Measurements from ENCODE around the gene GAN.
"Not testable (repeated sequence)": the region's sequence is repeated elsewhere in the genome, so short reads cannot be mapped to it uniquely, and the experiment has no call there.

The GAN gene

DNA sequence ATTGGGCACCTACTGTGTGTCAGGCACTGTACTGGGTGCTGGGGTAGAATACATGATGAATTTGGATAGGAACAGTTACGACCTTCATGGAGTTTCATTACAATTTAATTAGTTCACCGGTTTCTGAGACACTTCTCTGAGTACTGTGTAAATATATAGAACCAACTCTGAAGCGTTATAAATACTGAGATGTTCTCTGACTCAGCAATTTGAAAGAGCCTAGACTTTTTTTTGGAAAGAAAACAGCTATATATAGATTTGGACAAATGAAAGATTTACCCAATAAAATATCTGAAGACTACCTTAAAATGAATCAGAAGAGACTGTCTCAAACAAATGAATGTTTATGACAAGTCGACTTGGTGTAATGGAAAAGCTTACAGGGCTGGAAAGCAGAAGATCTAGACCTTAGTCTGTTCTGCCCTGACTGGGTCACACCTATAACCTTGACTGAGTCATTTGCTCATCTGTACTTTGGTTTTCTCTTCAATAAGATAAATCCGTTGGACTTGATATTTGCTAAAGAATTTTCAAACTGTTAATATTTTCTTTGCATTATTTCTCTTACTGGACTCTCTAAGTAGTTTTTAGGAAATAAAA is 4.6 kb upstream of the GAN start:
- no peak for DNase-seq (ENCODE audit: low spot score)

DNA sequence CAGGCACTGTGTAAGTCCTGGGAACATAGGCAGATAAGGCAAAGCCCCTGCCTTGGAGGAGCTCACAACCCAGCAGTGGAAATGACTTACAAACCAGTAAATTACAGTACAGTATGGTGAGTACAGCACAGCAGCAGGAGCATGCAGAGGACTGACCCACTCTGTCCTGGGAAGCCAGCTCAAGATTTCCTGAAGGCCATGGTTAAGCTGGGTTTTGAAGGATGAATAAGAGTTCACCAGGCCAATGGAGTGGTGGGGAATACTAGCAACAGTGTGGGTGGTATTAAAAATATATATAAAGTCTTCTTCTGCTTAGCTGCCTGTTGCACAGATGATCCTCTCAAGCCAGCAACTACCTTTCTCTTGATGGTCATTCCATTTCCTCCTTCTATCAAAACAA is 3.0 kb upstream of the GAN start:
- DNase-seq (ENCODE audit: low spot score): no peak

DNA sequence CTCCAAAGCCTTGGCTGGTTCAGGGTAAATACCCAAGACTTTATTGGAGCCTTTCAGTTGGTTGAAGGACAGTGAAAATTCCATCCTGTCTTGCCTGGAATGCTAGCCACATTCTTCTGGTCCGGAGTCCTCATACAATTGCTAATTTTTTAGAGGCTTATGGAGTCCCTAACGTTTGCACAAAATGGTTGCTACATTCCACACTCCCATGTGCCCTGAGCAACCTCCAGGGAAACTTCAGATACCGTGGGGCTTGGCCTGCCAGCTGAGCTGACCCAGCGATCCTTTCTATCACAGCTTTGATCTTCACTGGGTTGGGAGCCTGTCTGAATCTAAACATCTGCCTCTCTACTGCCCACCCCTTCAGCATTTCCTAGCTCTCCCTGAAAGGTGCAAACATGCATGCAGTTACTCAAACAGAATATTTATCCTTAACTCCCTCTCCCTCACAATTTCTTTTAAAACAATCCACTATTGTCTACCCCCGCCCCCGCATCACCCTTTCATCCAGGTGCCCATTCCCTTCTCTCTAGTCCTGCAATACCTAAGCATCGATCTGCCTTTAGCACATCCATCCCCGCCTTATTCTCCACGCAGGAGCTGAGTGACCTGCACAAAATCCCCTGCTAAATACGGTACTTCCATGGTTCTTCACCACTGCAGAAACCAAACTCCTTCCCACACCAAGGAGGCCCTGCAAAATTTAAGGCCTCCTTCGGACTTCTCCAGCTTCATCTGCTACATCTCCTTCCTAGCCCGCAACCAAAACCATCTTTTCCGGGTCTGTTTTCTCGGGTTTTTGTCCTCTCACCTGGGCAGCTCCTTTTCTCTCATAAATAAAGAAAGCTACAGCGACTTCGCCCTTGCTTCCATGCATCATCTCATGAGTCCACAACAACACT is 810 bp upstream of the GAN start:
- DNase-seq (ENCODE audit: low spot score): no peak

DNA sequence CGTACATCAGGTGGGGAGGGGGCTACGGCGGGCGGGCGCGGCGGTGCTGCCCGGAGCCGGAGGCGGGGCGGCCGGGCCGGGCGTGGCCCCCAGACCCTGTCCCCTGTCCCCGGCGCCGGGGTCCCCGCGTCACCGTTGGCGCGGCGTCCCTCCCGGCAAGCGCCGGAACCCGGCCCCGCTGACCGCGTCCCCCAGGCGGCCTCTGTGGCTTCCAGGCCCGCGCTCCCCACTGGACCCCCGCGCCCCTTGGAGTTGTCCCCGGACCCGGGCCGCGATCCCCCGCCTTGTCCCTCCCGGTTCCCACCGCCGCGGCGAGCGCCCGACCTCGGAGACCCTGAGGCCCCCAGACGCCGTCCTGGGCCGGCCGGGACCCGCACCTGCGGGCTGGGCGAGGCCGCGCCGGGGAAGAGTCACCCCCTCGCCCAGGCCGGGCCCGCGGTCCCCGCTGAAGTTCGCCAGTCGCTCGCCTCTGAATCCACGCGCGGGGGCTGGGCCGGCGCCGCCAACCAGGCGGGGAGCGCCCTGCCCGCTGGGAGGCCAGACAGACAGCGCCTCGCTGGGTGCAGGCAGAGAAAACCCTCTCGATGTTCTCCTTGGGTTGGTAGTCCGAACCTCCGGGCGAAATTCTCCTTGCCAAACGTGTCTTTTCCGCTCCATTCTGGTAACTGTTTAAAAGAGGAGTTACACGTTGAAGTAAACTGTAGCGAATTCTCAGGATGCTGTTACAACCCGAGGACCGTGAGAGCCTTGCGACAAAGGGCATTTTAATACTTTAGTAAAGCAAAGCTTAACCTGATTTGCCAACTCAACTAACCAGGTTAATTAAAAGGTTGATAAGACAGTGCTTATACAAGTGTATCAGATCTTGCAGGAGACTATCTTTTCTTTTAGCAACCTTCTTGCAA is 761 bp downstream of the GAN start:
- DNase-seq (ENCODE audit: low spot score): peak; percentile 33

DNA sequence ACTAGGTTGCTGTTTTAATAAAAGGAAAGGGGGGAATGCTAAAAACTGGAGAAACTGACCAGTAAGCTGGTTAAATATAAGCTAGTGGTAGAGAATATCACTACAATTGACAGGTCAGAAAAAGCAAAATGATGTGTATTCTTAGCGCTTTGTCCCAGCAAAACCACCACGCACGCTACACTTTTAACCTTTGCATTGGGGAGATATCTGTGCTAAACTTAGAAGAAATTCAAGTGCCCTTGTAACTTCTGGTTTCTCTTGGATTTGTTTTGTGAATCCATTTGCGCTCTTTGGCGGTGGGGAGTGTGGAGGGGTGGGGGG is 1.4 kb downstream of the GAN start:
- DNase-seq (ENCODE audit: low spot score): no peak

DNA sequence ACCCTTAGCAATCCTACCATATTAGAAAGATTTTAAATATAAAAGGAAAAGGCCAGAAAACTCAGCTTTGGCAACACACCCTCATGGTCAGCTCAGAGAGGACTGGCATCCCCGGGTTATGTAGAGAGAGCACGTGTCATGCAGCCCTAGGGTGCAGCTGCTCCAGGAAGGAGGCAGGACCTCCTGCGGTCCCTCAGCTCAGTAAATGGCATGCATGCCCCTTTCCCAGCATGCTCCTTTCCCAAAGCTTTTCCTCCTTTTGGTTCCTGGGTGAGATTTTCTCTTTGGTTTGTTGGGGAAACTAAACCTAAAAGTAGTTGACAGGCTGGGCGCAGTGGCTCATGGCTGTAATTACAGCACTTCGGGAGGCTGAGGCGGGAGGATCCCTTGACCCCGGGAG is 3.9 kb downstream of the GAN start:
- no peak for DNase-seq (ENCODE audit: low spot score)

DNA sequence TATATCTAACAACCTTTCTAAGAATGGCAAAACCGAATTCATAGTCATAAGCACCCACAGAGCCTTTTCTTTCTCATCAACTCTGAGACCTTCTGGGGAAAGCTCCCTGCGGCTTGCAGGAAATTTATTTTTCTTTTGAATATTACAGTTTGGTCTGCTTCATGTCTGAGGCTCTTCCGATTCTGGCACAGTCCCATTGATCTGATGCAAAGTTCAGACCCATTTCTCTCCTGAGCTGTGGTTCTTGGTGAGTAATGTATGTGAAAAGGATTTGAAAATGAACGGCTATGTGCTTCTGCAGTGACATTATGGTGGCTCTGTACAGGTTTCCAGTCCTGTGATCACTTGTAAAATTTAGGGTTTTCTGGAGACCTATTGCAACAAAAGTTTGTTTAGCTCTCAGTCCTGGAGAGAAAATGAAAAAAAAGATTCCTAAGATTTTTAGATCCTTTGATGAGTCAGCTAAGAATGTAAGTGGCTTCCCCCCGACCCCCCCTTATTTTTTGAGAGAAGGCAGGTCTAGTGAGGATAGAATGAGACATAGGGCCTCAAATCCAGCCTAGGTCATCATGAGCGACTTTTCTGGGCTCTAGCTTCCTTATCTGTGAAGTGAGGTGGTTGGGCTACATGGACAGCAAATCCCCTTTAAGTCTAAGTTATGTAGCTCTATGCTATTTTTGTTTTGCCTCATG is 4.6 kb downstream of the GAN start:
- no peak for DNase-seq (ENCODE audit: low spot score)

DNA sequence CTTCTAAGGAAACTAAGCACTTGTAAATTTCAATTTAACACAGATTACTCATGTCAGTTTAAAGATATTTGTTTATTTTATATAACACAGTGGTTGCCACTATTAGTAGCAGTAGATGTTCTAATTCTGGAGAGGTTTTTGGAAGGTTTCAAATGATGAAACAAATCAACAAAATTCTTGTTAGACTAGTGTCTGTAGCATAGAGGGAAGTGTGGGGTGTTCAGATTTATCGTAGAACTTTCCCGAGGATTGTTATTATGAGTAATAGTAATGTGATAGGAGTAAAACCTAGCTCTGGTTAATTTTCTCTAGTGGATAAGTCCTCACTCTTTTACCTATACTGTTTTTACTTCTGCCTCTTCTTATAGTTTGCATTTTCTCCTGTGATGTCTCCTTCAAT is 6.3 kb downstream of the GAN start:
- DNase-seq (ENCODE audit: low spot score): no peak

DNA sequence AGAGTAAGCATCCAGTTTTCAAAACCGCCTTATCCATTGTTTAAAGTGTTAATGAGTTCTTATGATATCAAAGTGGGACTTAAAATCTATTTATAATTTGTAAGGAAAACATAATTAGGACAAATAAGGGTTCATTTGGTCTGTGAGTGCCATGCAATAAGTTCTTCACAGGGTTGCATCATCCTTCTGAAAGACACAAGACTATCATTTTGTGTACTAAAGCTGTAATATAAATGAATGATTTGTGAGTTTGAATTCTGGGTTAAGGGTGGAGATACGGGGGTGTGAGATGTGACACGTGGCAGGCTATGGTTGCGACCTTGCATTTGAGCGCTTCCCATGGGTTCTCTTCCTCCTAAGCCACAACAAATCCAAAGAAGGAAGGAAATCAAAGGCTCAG is 6.8 kb downstream of the GAN start:
- no peak for DNase-seq (ENCODE audit: low spot score)

DNA sequence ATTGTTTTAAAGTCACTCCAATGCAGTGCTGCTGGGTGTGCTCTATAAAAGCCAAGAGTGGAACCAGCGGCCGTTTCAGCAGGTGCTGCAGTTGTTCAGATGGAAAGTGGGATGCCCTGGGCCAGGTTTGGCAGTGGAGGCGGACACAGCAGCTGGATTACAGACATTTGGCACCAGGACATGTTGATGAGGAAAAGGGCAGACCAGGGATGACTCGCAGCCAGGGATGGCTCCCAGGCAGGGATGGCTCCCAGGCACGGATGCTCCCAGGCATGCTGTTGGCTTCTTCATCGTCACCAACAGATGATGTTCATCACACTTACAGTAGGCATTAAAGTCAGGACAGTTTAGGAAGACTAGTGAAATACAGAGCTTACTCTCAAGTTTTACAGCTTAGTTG is 10.0 kb downstream of the GAN start:
- no peak for DNase-seq (ENCODE audit: low spot score)

DNA sequence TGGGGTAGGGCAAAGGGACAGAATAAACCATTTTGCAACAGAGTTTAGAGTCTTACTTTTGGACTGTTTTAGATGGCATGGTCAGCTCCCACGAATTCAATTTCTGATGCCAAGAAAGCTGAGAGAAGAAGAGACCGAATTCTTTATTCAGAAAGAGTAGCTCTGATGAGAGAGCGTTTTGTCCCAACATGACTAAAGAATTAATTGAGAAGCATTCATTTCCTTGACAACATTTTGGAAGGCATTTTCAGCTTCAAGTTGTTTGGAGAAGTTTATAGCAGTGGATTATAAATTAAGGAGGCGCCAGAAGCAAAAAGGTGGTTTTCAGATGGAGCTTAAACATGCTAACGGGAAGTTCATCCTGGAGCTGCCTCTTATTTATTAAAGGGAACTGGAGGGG is 12.2 kb downstream of the GAN start:
- peak; percentile 19 for DNase-seq (ENCODE audit: low spot score)

DNA sequence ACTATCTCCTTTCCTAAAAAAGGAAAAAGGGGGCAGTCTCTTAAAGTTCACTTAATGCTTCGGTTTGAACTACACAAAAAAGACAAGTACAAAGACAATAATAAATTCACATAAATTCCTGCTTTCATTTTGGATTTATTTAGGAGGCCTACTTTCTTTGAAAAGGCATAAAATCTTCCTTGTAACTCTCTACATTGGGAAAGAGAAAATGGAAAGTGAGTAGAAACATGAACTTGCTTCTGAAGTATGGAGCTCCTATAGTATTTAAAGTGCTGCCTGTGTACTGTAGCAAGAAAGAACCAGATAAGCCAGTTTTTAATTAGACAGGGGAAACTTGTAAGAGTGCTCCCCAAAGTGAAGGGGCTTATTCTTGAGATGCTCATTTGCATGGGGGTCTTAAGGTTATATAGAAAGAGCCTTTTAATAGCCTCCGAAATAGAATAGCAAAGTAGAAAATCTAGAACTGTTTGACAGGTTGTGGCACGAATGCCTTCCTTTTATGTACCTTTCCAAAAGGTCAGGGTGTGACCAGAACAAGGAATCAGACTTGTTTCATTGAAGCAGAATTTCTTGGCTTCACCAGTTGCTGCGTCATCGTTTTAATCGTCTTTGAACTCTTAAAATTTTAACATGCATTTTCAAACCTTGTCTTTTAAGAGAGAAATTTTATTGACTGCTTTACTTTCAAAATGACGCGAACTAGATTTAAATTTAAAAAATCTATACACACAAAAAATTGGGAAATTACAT is 12.9 kb downstream of the GAN start:
- no peak for DNase-seq (ENCODE audit: low spot score)

DNA sequence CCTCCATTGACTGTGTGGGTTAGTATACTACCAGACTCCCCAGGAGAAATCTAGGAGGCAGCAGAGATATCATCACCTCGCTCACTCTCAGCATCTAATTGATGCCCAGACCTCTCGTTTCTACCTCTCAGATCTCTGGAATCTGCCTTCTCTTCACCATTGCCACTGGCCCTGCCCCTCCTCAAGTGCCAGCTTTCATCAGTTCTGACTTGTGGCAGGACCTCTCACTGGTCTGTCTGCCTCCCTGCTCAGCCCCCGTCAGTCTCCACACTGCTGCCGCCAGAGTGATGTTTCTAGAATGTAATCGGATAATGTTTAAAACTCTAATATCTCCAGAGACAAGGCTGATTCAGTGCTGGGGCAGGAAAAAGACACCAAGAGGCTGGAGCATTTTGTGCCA is 15.2 kb downstream of the GAN start:
- no peak for DNase-seq (ENCODE audit: low spot score)

DNA sequence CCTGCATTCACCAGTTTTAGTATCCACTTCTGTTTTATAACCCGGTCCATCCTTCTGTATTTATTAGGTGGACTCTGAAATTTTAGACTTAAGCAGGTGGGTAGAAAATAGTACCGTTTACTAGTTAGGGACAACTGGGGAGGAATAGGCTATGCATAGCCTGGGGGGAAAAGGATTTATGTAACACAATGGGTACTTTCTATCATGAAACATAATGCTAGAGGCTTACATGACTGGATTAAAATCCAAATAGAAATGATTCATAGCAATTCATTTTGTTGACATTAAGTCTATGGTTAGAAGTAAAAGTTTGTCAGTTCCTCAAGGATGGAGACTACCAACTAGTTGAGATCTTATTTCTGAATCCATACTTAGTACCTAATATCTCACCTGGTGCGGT is 18.6 kb downstream of the GAN start:
- DNase-seq (ENCODE audit: low spot score): no peak

DNA sequence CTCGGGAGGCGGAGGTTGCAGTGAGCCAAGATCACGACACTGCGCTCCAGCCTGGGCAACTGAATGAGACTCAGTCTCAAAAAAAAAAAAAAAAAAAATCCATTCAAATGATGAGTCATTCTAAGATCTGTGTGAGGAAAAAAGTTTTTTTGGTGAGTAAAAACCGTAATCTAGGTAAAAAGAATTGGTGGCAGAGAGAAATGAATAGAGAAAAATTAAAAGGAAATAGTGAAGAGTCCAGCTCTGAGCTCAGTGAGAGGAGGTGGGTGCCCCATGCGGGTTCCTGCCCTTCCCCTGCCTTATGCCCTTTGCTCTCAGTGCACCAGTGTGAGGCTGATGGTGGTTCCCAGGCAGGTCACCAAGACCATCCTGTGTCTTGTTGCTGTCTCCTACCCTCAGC is 20.9 kb downstream of the GAN start:
- DNase-seq (ENCODE audit: low spot score): no peak

DNA sequence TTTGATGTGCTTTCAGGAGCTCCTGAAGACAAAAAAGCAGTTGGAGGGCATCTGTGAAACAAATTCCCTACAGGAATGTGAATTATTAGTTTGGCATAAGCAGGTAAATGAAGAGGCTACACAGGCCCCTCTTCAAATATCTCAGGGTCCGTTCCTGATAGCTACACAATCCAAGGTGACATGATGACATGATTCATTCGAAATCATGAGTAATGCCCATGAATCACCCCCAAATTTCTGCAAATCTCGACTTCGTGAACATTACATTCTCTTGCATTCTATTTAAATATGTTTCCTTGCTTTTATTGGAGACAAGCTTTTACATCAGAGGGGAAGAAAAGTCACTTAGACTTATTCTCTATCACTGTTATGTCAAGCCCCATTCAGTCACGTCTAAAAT is 22.3 kb downstream of the GAN start:
- no peak for DNase-seq (ENCODE audit: low spot score)

DNA sequence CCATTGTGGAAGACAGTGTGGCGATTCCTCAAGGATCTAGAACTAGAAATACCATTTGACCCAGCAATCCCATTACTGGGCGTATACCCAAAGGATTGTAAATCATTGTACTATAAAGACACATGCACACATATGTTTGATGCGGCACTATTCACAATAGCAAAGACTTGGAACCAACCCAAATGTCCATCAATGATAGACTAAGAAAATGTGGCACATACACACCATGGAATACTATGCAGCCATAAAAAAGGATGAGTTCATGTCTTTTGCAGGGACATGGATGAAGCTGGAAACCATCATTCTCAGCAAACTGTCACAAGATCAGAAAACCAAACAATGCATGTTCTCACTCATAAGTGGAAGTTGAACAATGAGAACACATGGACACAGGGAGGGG is 30.4 kb downstream of the GAN start:
- DNase-seq (ENCODE audit: low spot score): not testable (repeated sequence)

DNA sequence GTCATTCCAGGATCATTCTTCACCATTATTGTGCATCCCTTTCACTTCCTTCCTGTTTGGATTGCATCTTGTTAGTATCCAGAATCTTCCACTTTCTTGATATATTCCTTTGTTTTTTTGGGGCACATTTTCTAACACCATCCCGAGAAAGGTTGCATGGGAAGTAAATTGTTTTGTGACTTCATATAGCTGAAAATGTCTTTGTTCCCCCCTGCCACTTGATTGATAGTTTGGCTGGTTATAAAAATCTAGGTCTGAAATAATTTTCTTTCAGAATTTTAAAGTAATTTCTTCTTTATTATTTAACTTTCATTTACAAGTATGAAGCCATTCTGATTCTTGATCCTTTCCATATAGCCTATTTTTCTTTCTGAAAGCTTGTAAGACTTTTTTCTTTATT is 32.7 kb downstream of the GAN start:
- no peak for DNase-seq (ENCODE audit: low spot score)

DNA sequence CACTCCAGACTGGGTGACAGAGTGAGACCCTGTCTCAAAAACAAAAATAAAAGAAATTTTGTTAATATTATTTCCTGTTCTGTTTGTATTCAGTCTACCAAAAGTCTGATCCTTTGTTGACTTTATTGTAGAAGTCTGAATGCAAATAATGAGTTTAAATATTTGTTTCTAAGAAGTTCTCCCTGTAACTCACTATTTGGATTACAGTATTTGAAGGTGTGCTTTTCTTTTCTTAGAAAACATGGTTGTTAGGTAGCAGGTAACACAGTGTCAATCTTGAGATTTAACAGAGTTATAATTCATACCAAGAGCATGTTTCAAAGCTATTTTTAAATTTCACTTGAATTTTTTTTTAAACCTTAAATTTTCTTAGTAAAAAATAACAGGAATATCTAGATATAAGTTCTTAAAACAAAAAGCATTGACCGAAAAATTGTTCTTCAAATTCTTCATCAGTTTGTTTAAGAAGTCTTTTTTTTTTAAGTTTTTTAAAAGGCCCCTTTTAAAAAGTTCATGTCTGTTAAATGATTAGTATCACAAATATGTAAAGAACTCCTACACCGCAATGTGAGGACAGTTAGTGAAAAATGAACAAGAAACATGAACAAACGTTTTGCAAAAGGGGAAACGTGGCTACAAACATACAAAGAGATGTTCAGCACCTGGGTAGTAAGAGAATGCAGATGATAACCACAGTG is 35.0 kb downstream of the GAN start:
- no peak for DNase-seq (ENCODE audit: low spot score)

DNA sequence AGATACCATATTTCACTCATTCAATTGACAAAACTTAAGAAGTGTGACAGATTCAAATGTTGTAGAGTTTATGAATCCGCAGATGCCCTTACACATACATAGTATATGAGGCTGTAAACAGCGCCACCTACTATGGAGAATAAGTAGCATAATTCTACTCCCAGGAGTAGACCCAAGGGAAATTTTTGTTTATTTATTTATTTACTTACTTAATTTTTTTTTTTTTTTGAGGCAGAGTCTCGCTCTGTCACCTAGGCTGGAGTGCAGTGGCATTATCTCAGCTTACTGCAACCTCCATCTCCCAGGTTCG is 35.5 kb downstream of the GAN start:
- no peak for DNase-seq (ENCODE audit: low spot score)

DNA sequence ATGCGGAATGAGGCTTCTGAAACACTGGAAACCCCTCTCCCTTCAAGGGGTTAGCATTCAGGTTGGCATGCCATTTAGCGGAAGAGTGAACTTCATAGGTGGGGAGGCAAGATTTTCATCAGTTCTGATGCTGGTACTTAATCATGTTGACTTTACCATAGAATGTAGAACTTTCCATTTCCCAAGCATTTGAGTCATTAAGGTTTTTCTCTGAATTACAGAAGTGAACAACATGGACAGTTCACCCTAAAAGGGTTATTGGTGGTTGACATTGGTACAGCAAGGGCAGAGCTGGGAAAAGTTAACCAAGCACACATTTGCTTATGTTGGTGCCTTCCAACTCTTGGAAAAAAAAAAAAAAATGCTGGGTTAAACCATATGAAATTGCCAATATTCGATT is 39.1 kb downstream of the GAN start:
- DNase-seq (ENCODE audit: low spot score): no peak
